ENCODE data around the gene NEURL1.
"Not testable (repeated sequence)": the region's sequence is repeated elsewhere in the genome, so short reads cannot be mapped to it uniquely, and the experiment has no call there.

Gene NEURL1

DNA sequence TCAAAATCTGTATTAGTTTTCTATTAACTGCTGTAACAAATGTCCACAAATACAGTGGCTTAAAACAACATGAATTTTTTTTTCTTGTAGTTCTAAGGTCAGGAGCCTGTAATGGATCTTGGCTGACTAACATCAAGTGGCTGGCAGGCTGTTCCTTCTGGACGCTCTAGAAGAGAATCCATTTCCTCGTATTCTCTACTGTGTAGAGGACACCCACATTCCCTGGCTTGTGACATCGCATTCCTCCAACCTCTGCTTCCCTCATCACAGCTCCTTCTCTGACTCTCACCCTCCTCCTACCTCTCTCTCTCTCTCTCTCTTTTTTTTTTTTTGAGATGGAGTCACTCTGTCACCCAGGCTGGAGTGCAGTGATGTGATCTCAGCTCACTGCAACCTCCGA, 30.0 kb upstream of the NEURL1 start:
- peak; percentile 15 for DNase-seq

DNA sequence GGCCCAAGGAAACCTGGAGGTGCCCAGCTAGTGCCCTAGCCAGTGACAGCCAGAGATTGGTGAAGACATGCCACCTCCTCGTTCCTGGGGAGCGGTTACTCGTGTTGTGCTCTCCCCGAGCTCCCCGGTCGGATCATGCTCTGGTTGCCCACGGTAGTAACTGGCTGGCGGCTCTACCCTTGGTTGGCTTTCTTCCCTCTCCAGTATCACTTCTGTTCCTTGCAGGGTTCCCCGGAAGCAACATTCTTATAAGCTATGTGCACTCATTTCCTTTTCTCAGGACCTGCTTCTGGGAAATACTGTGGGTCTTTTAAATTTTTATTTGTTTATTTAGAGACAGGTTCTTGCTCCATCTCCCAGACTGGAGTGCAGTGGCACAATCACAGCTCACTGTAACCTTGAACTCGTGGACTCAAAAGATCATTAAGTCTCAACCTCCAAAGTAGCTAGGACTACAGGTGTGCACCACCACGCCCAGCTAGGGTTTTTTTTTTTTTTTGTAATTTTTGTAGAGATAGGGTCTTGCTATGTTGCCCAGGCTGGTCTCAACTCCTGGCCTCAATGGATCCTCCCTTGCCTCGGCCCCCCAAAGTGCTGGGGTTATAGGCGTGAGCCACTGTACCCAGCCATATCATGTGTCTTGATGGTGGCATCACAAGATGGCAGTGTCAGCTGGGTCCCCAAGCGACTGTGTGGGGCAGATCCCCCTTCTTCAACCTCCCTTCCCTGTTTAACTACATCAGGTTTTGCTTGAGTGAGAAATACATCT, 27.9 kb upstream of the NEURL1 start:
- no peak for DNase-seq

DNA sequence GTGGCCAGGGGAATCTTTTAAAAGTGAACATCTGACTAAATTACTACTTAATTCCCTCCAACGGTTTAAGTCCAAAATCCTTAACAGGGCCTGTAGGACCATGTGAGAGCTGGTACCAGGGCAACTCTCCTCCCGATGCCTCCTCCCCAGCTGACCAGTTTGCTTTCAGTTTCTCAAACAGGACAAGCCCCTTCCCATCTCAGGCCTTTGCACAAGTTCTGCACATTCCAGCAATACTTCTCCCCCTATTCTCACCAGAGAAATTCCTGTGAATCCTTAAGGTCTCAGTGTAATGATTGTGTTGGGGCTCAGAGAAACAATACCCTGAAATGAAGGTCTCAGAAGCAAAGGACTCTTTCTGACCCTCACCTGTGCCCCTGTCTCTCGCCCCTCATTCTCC, 26.8 kb upstream of the NEURL1 start:
- DNase-seq = no peak

DNA sequence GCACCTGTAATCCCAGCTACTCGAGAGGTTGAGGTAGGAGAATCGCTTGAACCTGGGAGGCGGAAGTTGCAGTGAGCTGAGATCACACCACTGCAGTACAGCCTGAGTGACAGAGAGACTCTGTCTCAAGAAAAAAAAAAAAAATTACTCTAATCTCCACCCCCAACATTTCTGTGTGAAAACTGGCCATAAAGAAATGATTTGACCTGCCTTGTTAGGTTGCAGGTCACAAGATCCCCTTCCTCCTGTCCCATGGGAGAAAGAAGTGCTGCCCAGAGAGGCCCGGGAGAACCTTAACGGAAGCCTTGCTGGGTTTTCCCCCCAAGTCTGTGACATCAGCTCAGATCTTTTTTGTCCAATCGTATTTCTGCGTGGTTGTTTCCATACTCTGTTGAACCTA, 26.1 kb upstream of the NEURL1 start:
- no peak for DNase-seq

DNA sequence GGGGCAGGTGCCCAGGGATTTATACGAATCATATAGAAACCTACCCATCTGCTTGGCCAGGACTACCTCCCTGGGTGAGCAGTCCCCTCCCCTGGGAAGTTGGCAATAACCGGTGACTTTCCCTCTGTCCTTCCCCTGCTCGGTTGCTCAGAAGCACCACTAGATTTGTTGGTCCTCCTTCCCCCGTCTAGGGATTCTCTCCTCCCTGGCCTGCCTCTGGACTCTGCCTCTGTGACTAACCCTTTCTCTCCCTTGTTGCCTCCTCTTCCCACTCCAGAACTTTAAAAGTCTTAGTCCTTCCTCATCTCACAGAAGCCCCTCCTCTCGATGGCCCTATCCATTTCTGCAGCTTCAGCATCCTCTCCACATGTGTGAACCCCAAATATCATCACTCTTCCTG, 24.3 kb upstream of the NEURL1 start:
- DNase-seq = no peak

DNA sequence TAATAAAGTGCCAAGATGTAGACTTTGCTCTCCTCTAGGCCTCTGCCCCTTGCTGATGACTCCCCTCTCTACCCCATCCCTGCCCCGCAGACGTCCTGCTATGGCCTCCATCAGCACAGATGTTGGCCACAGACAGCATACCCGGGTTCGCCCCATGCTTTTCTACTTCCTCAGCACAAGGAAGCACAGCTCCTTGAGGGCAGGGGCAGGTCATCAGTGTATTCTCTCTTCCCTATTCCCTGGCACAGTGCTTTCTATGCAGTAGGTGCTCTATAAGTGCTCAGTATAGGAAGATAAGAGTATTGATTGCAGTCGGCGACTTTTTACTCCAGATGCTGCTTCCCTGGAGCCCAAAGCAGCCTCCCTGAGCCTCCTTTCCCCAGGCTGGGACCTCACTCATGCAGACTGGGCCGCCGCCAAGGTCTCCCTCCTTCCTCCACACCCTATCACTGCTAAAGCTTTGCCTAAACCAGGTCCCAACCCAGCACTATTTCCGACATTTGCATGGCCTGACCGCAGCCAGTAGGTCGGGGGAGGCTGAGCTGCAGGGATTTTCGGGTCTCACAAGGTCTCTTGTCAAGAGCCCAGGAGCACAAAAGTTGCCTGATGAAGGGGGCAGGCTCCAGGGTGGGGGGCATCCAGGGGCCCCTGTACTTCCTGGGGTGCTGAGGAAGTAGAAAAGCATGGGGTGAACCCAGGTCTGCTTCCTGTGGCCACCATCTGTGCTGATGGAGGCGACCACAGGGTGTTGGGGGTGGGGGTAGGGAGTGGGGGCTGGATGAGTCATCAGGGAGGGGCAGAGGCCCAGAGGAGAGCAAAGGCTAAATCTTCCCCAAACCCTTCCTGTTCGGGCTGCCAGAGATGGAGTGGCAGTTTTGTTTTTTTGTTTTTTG, 22.5 kb upstream of the NEURL1 start:
- DNase-seq = peak; percentile 41

DNA sequence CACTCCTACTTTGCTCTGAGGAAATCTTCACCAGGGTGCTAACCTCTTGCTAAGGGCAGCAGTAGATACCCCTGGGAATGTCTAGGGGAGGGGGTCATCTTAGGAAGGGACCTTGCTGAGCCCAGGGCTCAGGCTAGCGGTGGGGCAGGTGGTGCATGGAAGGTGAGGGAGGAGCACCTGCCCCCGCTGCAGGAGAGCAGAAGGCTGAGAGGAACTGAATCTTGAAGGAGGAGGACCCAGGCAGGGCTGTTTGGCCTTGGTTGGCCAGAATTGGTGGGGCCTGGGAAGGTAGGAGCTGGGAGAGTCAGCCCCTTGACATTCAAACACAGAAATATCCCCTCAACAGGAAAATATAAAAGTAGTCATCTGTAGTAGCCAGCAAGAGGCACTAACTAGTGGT, 21.5 kb upstream of the NEURL1 start:
- no peak for DNase-seq

DNA sequence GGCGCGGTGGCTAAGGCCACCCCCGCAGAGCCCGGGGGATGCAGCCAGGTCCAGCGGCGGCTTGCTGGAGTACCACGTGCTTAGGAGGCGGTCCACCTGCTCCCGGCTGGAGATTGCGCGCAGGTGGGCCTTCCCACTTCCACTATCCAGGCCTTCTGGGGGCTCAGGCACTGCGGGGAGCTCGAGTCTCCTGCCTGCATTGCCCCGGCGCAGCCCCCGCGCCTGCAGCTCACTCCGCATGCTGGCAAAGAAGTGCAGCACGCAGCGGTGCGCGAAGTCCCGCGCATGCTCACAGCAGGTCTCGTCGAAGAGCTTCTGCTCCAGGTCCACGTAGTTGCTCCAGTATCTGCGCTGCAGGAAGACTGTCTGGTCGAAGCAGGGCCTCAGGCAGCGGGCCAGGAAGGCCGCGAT, 20.2 kb upstream of the NEURL1 start:
- DNase-seq = no peak

DNA sequence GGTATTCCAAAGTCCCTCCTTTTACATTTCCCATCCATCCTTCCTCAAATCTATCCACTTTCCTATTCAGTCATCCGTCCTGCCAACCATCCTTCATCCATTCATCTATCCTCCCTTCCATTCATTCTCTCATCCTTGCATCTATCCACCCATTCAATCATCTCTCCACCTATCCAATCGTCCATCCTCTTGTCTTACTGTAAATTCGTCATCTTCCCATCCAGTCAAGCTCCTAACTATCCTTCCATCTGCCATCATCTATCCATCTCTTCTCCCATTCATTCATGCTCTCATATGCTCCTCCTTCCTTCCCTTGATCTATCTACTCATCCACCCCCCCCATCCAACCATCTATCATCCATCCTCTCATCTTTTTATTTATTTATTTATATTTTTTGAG, 19.4 kb upstream of the NEURL1 start:
- no peak for DNase-seq

DNA sequence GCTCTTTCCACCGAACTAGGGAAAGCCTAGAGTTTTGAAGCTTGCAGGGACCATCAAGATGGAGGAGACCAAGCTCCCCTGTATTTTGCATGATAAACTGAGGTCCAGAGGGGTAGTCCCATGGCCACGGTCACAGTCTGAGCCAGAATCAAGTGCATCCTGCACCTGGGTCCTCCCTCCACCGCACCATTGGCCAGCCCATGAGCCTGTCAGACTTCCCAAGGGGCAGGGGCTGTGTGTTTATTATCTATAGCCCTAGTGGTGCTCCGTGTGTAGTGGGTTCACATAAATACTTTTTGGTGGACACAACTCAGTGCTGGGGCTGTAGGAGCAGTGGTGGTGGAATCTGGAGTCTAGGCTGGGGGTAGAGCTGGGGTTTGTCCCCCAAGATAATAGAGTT, 18.1 kb upstream of the NEURL1 start:
- no peak for DNase-seq

DNA sequence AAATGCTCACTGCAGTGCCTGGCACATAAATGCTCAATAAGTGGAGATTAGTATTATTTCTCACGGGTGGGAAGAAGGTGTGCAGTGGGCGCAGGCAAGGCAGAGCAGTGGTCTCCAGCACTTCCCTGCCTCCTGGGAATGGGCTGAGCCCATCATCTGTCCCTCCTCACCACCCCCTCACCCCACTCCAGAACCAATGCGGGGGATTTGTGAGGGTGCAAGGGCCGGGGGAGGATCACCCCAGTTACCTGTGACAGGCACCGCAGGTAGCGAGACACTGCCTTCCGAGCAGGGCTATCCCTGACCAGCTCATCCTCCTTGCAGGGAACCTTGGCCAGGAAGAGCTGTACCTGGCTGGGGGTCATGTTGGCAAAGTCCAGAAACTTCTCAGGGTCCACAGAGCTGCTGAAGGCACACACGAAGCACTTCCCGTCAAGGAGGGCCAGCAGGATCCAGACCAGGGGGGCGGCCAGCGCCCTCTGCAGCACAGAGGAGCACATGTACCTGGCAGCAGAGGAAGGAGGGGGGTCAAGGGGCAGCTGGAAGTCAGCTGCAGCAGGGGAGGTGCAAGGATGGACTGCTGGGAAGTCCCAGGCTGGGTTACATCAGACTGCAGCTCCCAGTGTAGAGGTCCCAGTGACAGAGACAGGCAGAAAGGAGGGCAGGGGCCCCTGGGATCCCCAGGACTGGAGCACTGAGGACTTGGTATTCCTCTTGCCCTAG, 17.3 kb upstream of the NEURL1 start:
- DNase-seq = no peak

DNA sequence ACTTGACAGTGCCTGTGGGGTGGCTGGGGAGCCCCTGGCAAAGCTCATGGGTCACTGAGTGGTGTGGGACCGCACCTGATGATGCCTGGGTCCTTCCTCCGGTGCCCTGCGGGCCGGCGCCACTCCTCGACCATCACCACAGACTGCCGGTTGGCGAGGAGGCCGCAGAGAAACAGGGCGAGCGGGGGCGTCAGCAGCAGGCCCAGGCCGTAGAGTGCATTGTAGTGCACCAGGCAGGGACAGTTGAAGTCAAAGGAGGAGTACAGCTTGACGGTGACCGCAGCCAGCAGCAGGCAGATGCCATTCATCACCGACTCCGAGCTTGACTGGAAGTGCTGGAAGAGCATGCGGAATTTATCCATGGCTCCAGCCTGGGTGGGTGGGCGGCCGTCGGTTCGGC, 14.8 kb upstream of the NEURL1 start:
- DNase-seq = no peak

DNA sequence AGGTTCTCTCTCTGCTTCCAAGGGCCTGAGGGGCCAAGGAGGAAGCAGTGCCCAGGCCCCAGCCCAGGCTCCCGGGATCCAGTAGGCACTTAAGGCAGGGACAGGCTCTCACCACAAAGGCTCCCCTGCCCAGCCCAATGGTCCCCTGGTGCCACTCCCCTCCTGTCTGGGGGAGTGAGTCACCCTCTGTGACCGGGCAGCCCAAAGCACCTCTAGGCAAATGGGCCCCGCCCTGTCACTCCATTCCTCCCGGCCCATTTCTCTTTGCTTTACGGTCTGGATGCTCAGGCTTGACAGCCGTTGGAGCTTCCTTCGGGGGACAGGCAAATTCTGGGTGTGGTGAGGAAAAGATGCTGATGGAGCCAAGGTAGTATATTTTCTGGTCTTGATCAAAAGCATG, 14.4 kb upstream of the NEURL1 start, which contains the start of gene CALHM3:
CALHM3 (minus strand) TSS at position 106 of the 400 bp plus-strand sequence. CDS start 208 bp downstream, outside the sequence.
- no peak for DNase-seq

DNA sequence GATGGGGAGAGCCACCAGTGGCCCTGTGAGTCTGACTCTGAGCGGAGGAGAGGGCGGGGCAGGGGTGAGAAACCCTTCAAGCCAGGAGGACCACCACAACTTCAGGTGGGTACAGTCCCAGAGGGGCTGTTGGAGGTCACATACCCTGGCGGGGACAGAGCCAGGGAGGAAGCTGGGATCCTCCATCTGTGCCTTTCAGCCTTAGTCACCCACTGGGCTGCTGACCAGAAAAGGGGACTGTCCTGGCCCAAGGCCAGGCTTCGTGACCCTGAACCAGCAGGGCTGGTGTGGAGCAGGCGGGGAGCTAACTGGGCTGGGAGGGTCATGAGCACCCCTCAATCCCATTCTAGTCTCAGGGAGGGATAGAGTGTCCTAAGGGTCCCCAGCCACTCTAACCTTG, 13.0 kb upstream of the NEURL1 start:
- DNase-seq = peak; percentile 41

DNA sequence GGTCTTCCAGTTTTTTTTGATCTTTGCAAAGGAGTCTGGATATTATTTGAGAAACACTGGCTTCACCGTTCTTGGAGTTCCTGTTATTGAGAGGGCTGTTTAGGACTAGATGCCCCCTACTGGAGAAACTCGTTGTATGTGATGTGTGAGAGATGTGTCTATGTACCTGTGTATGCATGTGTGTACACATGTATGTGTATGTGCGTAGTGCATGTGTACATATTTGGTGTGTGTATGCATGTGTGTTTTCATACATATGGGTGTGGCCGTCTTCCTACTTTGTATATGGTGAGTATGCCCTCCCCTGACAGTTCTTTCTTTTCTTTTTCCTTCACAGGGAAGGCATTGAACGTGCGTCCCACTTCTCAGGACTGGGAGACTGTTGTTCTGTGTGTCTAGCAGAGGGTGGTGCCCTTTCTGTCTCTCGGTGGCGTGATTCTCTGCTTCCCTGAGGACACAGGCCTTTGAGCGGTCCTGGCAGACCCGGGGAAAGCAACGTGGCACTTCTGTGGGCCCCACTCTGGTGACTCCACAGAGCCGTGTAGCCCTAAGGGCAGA, 11.5 kb upstream of the NEURL1 start:
- DNase-seq = peak; percentile 64

DNA sequence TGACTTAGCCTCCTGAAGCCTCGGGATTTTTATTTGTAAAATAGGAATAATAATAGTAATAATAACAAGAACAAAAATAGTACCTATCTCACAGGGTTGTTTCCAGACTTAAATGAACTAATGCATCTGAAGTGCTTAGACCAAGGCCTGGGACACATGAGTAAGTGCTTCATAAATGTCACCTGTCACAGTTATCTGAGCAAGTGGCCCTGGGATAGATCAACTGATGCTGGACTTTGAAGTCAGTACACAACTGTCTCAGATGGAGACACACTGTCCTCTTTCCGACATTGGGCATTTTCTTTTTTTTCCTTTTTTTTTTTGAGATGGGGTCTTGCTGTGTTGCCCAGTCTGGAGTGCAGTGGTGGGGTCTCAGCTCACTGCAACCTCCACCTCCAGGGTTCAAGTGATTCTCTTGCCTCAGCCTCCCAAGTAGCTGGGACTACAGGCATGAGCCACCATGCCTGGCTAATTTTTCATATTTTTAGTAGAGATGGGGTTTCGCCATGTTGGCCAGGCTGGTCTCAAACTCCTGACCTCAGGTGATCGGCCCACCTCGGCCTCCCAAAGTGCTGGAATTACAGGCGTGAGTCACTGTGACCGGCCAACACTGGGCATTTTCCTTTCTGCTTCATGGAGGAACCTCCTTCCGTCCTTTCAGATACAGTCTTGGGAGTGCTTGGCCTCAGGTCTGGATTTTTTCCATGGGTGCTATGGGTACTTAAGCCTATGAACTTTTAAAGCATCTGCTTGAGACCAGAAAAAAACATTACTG, 6.7 kb upstream of the NEURL1 start:
- DNase-seq = not testable (repeated sequence)

DNA sequence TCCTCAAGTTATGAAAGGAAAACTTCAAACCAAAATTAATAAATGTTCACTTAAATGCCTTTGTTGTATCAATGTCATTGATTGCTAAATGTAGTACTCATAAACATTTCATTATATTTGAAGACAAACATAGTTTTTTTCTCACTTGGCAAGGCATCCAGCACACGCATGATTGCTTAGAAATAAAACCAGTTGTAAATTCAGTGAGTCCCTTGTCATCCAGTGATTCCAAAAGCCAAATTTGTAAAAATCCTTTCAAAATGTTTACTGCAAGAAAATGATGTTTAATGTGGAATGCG, 6.1 kb upstream of the NEURL1 start:
- DNase-seq = no peak

DNA sequence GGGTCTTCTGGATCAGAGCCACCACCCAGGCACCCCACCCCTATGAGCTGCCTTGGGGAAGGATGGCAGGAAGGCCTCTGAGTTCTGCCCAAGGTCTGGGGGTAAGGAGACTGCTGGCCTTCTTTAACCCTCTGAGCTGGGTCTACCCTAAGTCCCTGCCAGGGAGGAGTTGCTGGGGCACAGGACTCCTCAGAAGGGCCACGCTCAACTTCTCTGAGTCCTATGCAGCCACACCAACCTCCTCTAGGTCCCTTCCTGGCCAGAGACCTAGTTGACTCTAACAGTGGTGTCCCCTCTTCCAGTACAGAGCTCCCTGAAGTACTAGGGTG, 2.6 kb upstream of the NEURL1 start:
- DNase-seq = no peak

DNA sequence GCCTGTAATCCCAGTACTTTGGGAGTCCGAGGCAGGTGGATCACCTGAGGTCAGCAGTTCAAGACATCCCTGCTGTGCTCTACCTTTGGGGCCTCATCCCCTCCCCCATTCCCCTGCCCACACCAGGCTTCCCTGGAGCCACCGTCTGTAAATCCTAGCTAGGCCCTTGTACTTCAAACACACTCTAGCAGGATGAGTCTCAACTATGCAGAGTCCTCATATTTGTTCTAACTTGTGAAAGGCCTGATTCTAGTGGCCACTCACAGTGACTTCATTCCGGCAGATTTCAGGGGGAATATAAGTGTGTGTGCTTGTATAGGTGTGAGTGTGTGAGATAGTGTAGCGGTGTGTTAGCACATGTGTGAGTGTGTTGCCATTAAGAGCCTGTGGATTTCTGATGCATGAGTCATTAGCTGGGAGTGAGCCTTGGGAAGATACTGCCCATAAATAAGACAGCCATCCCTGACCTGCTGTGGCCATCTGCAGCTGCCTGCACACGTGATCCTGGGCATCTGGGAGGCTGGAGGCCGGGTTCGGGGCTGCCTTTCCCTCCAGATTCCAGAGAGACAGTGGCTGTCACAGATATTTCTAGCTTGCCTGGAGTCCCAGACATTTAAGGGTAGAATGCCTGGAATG, 1.7 kb upstream of the NEURL1 start:
- peak; percentile 95 for DNase-seq

DNA sequence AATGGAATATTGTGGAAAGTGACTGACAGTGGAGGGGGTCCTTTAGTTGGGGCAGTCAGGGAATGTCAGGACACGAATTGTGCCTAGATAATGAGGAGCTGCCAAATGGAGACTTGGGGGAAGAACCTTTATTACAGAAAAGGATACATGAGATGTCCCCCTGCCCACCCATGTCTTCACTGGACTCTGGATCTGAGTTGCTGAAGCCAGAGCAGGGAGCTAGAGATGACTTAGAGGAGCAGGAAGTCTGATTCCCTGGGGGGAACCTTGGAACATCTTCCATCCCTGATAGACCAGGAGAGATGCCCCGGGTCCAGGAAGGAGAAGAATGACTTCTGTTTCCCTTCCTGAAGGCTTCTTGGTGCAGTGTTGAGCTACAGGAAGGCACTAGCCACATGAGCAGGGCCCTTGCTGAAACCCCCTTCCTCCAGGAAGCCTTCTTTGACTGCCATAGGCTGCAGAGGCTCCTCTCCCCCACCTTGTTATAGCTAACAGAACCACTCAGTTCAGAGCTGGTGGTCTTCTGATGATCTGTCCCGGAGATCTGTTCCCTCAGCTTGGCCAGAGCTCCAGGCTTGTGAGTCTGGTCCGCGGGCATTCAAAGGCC, 747 bp upstream of the NEURL1 start:
- DNase-seq = no peak
